ENCODE measurements around the gene COQ6.

The COQ6 gene

DNA sequence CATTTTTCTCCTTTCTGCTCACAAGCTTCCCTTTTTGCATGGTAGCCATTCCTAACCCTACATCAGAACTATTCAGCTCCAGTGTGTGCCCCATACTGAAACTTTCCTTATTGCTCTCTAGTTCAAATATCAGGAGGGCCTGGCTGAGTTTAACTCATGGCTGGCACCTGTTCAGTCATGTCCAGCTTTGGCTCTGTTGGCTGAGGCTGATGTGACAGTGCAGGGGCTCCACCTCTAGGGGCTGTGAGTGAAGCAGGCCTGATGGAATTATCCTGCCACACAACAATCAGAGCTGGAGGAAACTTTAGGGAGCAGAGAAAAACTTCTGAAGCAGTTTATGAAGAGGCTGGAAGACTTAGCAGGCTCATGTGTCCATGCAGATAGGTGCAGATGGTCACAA is 8.5 kb downstream of the COQ6 start:
- Histone ChIP-seq H3K4me3 (ENCODE audit: low read length) (no peak overlapping the region), H3K9me3 (ENCODE audit: control insufficient read depth, insufficient read depth, low read length) (no peaks in the 10 kb centered on the region), H3K9me2 (replicated peaks; ENCODE audit: control insufficient read depth, low read length) (no peaks in the 10 kb centered on the region), H3K36me3 (ENCODE audit: control insufficient read depth, low read length) (peaks cover 69% of the 10 kb centered on the region), H3K27ac (ENCODE audit: low read depth, low read length) (no peak overlapping the region), H3K79me2 (ENCODE audit: control insufficient read depth, low read length) (no peaks in the 10 kb centered on the region), H3F3A (ENCODE audit: control insufficient read depth, insufficient read depth) (0 out of 2 replicates have a peak, but pooled peaks cover 6% of the 10 kb centered on the region), H3K4me1 (ENCODE audit: control insufficient read depth, low read length) (no peaks in the 10 kb centered on the region), H3K4me2 (ENCODE audit: low read length) (no peak overlapping the region), H4K20me1 (ENCODE audit: control insufficient read depth, insufficient read depth, low read depth, low read length) (no peaks in the 10 kb centered on the region), H3K27me3 (ENCODE audit: control insufficient read depth, low read length) (no peaks in the 10 kb centered on the region)
- TF ChIP-seq, protein P1, sequence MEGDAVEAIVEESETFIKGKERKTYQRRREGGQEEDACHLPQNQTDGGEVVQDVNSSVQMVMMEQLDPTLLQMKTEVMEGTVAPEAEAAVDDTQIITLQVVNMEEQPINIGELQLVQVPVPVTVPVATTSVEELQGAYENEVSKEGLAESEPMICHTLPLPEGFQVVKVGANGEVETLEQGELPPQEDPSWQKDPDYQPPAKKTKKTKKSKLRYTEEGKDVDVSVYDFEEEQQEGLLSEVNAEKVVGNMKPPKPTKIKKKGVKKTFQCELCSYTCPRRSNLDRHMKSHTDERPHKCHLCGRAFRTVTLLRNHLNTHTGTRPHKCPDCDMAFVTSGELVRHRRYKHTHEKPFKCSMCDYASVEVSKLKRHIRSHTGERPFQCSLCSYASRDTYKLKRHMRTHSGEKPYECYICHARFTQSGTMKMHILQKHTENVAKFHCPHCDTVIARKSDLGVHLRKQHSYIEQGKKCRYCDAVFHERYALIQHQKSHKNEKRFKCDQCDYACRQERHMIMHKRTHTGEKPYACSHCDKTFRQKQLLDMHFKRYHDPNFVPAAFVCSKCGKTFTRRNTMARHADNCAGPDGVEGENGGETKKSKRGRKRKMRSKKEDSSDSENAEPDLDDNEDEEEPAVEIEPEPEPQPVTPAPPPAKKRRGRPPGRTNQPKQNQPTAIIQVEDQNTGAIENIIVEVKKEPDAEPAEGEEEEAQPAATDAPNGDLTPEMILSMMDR (IDR thresholded peaks at IDR 0.05; ENCODE audit: low read depth, low read length, poor library complexity, severe bottlenecking), result no peak
- TF ChIP-seq EZH2phosphoT487 (IDR thresholded peaks at IDR 0.05; ENCODE audit: borderline replicate concordance, low read length), result no peak

DNA sequence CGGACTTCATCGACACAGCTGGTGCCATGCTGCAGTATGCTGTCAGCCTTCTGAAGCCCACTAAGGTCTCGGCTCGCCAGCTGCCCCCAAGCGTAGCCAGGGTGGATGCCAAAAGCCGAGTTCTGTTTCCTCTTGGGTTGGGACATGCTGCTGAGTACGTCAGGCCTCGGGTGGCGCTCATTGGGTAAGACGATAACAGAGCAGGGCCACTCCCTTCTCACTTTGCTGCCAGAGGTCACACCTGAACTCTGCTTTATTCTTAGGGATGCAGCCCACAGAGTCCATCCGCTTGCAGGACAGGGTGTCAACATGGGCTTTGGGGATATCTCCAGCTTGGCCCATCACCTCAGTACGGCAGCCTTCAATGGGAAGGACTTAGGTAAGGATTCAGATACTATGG is 11.1 kb downstream of the COQ6 start:
- TF ChIP-seq, protein P1 (IDR thresholded peaks at IDR 0.05; ENCODE audit: low read depth, low read length, poor library complexity, severe bottlenecking), result no peak
- TF ChIP-seq EZH2phosphoT487 (IDR thresholded peaks at IDR 0.05; ENCODE audit: borderline replicate concordance, low read length), result no peak
- Histone ChIP-seq H3K9me2 (replicated peaks; ENCODE audit: control insufficient read depth, low read length) (no peaks in the 10 kb centered on the region), H3K79me2 (ENCODE audit: control insufficient read depth, low read length) (no peaks in the 10 kb centered on the region), H3K9me3 (ENCODE audit: control insufficient read depth, insufficient read depth, low read length) (no peaks in the 10 kb centered on the region), H3K36me3 (ENCODE audit: control insufficient read depth, low read length) (peaks cover 60% of the 10 kb centered on the region), H3K27ac (ENCODE audit: low read depth, low read length) (no peak overlapping the region), H3K4me2 (ENCODE audit: low read length) (no peak overlapping the region), H3K4me1 (ENCODE audit: control insufficient read depth, low read length) (no peaks in the 10 kb centered on the region), H4K20me1 (ENCODE audit: control insufficient read depth, insufficient read depth, low read depth, low read length) (no peaks in the 10 kb centered on the region), H3K27me3 (ENCODE audit: control insufficient read depth, low read length) (no peaks in the 10 kb centered on the region), H3K4me3 (ENCODE audit: low read length) (no peak overlapping the region), H3F3A (ENCODE audit: control insufficient read depth, insufficient read depth) (0 out of 2 replicates have a peak, but pooled peaks cover 6% of the 10 kb centered on the region)

DNA sequence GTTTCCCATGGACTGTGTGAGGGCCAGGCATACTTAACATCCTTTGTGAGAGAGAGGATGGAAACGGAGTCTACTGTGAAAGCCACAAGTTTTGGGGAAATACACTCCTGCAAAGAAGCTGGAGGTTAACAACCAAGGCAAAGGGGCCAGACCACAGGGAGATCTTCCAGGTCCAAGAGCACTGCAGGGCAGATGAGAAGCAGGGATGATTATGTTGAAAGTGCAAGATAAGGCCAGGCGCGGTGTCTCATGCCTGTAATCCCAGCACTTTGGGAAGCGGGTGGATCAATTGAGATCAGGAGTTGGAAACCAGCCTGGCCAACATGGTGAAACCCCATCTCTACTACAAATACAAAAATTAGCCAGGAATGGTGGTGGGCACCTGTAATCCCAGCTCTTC is 15.1 kb downstream of the COQ6 start:
- TF ChIP-seq, protein P1 (IDR thresholded peaks at IDR 0.05; ENCODE audit: low read depth, low read length, poor library complexity, severe bottlenecking), result no peak
- TF ChIP-seq EZH2phosphoT487 (IDR thresholded peaks at IDR 0.05; ENCODE audit: borderline replicate concordance, low read length), result no peak
- no peak overlapping the region for H3K4me3 ChIP-seq (ENCODE audit: low read length)
- no peaks in the 10 kb centered on the region for H3K9me2 ChIP-seq (replicated peaks; ENCODE audit: control insufficient read depth, low read length)
- no peaks in the 10 kb centered on the region for H4K20me1 ChIP-seq (ENCODE audit: control insufficient read depth, insufficient read depth, low read depth, low read length)
- H3K27me3 ChIP-seq (ENCODE audit: control insufficient read depth, low read length), result no peaks in the 10 kb centered on the region
- peaks cover 46% of the 10 kb centered on the region for H3K36me3 ChIP-seq (ENCODE audit: control insufficient read depth, low read length)
- H3K4me1 ChIP-seq (ENCODE audit: control insufficient read depth, low read length), result no peaks in the 10 kb centered on the region
- 0 out of 2 replicates have a peak, but pooled peaks cover 6% of the 10 kb centered on the region for H3F3A ChIP-seq (ENCODE audit: control insufficient read depth, insufficient read depth)
- H3K9me3 ChIP-seq (ENCODE audit: control insufficient read depth, insufficient read depth, low read length), result no peaks in the 10 kb centered on the region
- H3K79me2 ChIP-seq (ENCODE audit: control insufficient read depth, low read length), result no peaks in the 10 kb centered on the region
- no peak overlapping the region for H3K4me2 ChIP-seq (ENCODE audit: low read length)
- no peak overlapping the region for H3K27ac ChIP-seq (ENCODE audit: low read depth, low read length)
